NCI-H146 treated with DMSO at 0.1 percent for 48 hours (cell line): ENCODE data around the gene MYOC.
A peak's percentile ranks its signal among the peaks of the same experiment; 100 is the strongest.
"Not testable (repeated sequence)": the region's sequence is repeated elsewhere in the genome, so short reads cannot be mapped to it uniquely, and the experiment has no call there.

Experiments
- DNase-seq: peaks from one replicate; lab custom pipeline; 2025; ENCODE audit not compliant: unreplicated experiment; lab: John Stamatoyannopoulos, UW

MYOC gene

GRCh38 chr1:171653796-171654195 is 1.3 kb upstream of the MYOC start:
- DNase-seq: no peak

GRCh38 chr1:171646249-171646560 is 6.3 kb downstream of the MYOC start:
- no peak for DNase-seq

- DNase-seq: no peak
These were observed 6.8 kb downstream of the MYOC start for GRCh38 chr1:171645553-171646248.

- peak; percentile 59 for DNase-seq
These were observed 7.5 kb downstream of the MYOC start for GRCh38 chr1:171644805-171645483.

- no peak for DNase-seq
These were observed 9.3 kb downstream of the MYOC start for GRCh38 chr1:171643156-171643555.

GRCh38 chr1:171642197-171642596 is 10.3 kb downstream of the MYOC start:
- DNase-seq: no peak

GRCh38 chr1:171641076-171641864 is 11.2 kb downstream of the MYOC start:
- DNase-seq: no peak

GRCh38 chr1:171640225-171640624 is 12.3 kb downstream of the MYOC start:
- no peak for DNase-seq

GRCh38 chr1:171637928-171638576 is 14.4 kb downstream of the MYOC start:
- DNase-seq: no peak

GRCh38 chr1:171636141-171636540 is 16.3 kb downstream of the MYOC start:
- no peak for DNase-seq

- DNase-seq: no peak
These were observed 16.8 kb downstream of the MYOC start for GRCh38 chr1:171635661-171636060.

GRCh38 chr1:171628225-171628624 is 24.3 kb downstream of the MYOC start:
- DNase-seq: no peak

GRCh38 chr1:171627020-171627419 is 25.5 kb downstream of the MYOC start:
- no peak for DNase-seq

GRCh38 chr1:171625225-171625624 is 27.3 kb downstream of the MYOC start:
- DNase-seq: no peak

- no peak for DNase-seq
These were observed 28.7 kb downstream of the MYOC start for GRCh38 chr1:171623651-171624331.

- DNase-seq: no peak
These were observed 30.4 kb downstream of the MYOC start, which contains the start of gene MYOCOS for GRCh38 chr1:171622152-171622462. Gene MYOCOS, plus strand, starts transcription at chr1:171622243. Its CDS starts 1,641 bp downstream, at chr1:171623884.

GRCh38 chr1:171616586-171616985 is 35.9 kb downstream of the MYOC start:
- no peak for DNase-seq

GRCh38 chr1:171615122-171615906 is 37.2 kb downstream of the MYOC start:
- not testable (repeated sequence) for DNase-seq

GRCh38 chr1:171613282-171613681 is 39.2 kb downstream of the MYOC start:
- DNase-seq: no peak

- DNase-seq: no peak
These were observed 41.2 kb downstream of the MYOC start for GRCh38 chr1:171611306-171611705.
